Right lobe of liver (tissue), 4 donors: Measurements from ENCODE around the gene CNTN2.

Experiments used
- POLR2A ChIP-seq: fragments of 450-650 bp; IDR thresholded peaks from one replicate; pipeline ENCODE4 v1.6.1; 2017; ENCODE audit warnings: antibody characterized with exemption, mild to moderate bottlenecking
- TF ChIP-seq, protein P1 (sequence below), 4 donors: fragments of 200-600 bp in 3 of 4; fragments of 450-650 bp in 1 of 4; IDR thresholded peaks; one replicate each; pipeline versions ENCODE4 v1.5.1 to v1.8.0; 2016 to 2022; ENCODE audit warnings: antibody characterized with exemption in 4 of 4, mild to moderate bottlenecking in 2 of 4
- donor health status: DM: no; HTN: no; CAD: no.
- donor health status: DM: no; HTN: no; CAD: no.
- donor health status: DM: no; HTN: yes; CAD: no.

DNA sequence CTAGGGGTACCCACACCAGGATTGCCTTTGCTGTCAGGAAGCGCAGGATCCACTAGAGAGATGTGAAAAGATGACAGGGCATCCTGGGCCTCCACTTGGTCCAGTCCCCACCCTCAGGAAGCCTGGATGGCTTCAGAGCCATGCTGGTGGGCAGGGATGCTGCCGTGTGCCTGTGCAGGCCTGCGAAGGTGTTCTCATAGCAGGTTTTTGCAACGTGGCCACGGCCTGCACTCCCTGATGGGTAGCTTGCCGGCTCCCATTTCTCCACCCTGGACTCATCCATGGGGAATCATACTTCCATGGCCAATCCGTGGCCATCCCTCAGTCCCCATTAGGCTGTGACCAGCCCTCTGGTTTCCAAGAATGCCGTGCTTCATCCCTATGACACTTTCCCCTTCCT is 34.1 kb upstream of the CNTN2 start:
- TF ChIP-seq, protein P1, sequence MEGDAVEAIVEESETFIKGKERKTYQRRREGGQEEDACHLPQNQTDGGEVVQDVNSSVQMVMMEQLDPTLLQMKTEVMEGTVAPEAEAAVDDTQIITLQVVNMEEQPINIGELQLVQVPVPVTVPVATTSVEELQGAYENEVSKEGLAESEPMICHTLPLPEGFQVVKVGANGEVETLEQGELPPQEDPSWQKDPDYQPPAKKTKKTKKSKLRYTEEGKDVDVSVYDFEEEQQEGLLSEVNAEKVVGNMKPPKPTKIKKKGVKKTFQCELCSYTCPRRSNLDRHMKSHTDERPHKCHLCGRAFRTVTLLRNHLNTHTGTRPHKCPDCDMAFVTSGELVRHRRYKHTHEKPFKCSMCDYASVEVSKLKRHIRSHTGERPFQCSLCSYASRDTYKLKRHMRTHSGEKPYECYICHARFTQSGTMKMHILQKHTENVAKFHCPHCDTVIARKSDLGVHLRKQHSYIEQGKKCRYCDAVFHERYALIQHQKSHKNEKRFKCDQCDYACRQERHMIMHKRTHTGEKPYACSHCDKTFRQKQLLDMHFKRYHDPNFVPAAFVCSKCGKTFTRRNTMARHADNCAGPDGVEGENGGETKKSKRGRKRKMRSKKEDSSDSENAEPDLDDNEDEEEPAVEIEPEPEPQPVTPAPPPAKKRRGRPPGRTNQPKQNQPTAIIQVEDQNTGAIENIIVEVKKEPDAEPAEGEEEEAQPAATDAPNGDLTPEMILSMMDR (IDR thresholded peaks at IDR 0.05) = no peak
- TF ChIP-seq POLR2A = no peak
